ENCODE data around the gene EPHX1.
"Not testable (repeated sequence)": the region's sequence is repeated elsewhere in the genome, so short reads cannot be mapped to it uniquely, and the experiment has no call there.

Gene EPHX1

GRCh38 chr1:225817611-225818061 is 7.7 kb downstream of the EPHX1 start:
- DNase-seq = peak; percentile 17

- no peak for DNase-seq
Measured at GRCh38 chr1:225818229-225818628, 8.3 kb downstream of the EPHX1 start.

GRCh38 chr1:225819346-225820192 is 9.6 kb downstream of the EPHX1 start:
- DNase-seq = no peak

- DNase-seq = no peak
Measured at GRCh38 chr1:225820522-225821120, 10.7 kb downstream of the EPHX1 start.

- no peak for DNase-seq
Measured at GRCh38 chr1:225822655-225823403, 12.9 kb downstream of the EPHX1 start.

- DNase-seq = no peak
Measured at GRCh38 chr1:225823811-225824261, 13.9 kb downstream of the EPHX1 start.

GRCh38 chr1:225824533-225824941 is 14.6 kb downstream of the EPHX1 start:
- no peak for DNase-seq

- DNase-seq = no peak
Measured at GRCh38 chr1:225825078-225825477, 15.2 kb downstream of the EPHX1 start.

- no peak for DNase-seq
Measured at GRCh38 chr1:225825607-225826007, 15.7 kb downstream of the EPHX1 start.

- no peak for DNase-seq
Measured at GRCh38 chr1:225827076-225827475, 17.2 kb downstream of the EPHX1 start.

- DNase-seq = no peak
Measured at GRCh38 chr1:225828706-225829345, 18.9 kb downstream of the EPHX1 start.

GRCh38 chr1:225830841-225831240 is 20.9 kb downstream of the EPHX1 start:
- DNase-seq = no peak

- DNase-seq = no peak
Measured at GRCh38 chr1:225834417-225835329, 24.7 kb downstream of the EPHX1 start.

GRCh38 chr1:225835856-225836255 is 25.9 kb downstream of the EPHX1 start:
- no peak for DNase-seq

- DNase-seq = not testable (repeated sequence)
Measured at GRCh38 chr1:225836296-225836695, 26.4 kb downstream of the EPHX1 start.

- DNase-seq = no peak
Measured at GRCh38 chr1:225838793-225839192, 28.9 kb downstream of the EPHX1 start.

GRCh38 chr1:225840223-225840610 is 30.3 kb downstream of the EPHX1 start:
- DNase-seq = no peak

GRCh38 chr1:225840713-225841112 is 30.8 kb downstream of the EPHX1 start:
- DNase-seq = no peak

- no peak for DNase-seq
Measured at GRCh38 chr1:225842074-225842473, 32.1 kb downstream of the EPHX1 start.

- DNase-seq = no peak
Measured at GRCh38 chr1:225842788-225843425, 33.0 kb downstream of the EPHX1 start.

GRCh38 chr1:225843426-225843795 is 33.5 kb downstream of the EPHX1 start:
- DNase-seq = no peak

Data from GF-D8 (cell line).